GM04504 (cell line): ENCODE measurements around the gene MBD3L2B.

Source experiments
- DNase-seq: peaks from one replicate; pipeline ENCODE4 v3.0.0-alpha.2; 2012; ENCODE audit warnings: low read depth

Gene MBD3L2B

GRCh38 chr19:7010722-7011593, 10.3 kb downstream of the MBD3L2B start:
- no peak for DNase-seq

DNA sequence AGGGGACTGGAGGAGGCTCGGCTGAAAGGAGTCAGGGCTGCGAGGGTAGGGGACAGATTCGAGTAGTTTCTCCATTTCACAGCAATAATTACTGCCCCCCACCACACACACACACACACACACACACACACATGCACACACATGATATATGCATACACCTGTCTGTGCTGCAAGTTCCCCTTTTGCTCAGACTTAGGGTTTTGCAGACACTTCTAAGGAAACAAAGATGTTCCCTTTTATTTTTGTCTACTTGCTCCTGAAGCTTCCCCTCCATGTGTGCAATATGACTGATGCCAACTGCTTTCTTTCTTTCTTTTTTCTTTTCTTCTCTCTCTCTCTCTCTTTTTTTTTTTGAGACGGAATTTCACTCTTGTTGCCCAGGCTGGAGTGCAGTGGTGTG, 13.4 kb downstream of the MBD3L2B start:
- DNase-seq = no peak

GRCh38 chr19:7006135-7006704, 15.0 kb downstream of the MBD3L2B start:
- no peak for DNase-seq

- DNase-seq = no peak
These were observed 16.8 kb downstream of the MBD3L2B start for GRCh38 chr19:7004313-7004931.

GRCh38 chr19:7000816-7001215, 20.4 kb downstream of the MBD3L2B start:
- DNase-seq = no peak

- no peak for DNase-seq
These were observed 20.9 kb downstream of the MBD3L2B start for GRCh38 chr19:7000333-7000732.

GRCh38 chr19:6999933-7000332, 21.3 kb downstream of the MBD3L2B start:
- no peak for DNase-seq

GRCh38 chr19:6997679-6998445, 23.4 kb downstream of the MBD3L2B start:
- no peak for DNase-seq

DNA sequence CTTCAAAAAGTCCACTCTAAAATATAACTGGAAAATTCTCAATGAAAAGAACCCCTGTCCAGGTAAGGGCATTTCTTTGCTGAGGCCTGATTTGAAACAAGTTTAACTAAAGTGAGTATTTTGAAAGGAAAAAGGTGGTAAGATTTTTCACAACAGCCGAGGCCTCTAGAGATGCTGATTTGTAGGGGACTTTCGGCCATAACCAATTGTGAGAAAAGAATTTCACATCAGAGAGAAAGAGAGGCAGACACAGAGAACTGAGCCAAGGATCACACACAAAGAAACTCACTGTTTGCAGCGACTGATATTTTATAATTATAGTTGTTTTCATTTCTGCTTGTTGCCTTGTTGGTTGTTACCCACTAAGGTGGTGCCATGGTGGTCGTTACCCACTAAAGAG, 24.4 kb downstream of the MBD3L2B start:
- no peak for DNase-seq

- DNase-seq = no peak
These were observed 26.2 kb downstream of the MBD3L2B start for GRCh38 chr19:6995054-6995453.

GRCh38 chr19:6988257-6988656, 33.0 kb downstream of the MBD3L2B start:
- DNase-seq = no peak

DNA sequence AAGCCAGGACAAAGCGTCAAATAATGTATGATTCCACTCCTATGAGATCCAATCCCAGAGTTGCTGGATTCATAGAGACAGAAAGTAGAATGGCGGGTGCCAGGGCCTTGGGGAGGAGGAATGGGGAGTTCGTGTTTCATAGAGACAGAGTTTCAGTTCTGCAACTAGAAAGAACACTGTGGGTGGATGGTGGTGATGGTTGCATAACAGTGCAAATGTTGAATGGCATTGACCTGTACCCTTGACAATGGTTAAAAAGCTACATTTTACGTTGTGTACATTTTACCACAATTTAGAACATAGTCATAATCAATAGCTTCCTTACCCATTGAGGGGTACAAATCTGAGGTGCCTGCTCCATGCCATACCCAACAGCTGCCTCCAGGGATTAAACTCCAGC, 33.4 kb downstream of the MBD3L2B start:
- no peak for DNase-seq

- DNase-seq = no peak
These were observed 37.8 kb downstream of the MBD3L2B start for GRCh38 chr19:6983448-6983847.

- no peak for DNase-seq
These were observed 41.8 kb downstream of the MBD3L2B start for GRCh38 chr19:6979399-6979798.

DNA sequence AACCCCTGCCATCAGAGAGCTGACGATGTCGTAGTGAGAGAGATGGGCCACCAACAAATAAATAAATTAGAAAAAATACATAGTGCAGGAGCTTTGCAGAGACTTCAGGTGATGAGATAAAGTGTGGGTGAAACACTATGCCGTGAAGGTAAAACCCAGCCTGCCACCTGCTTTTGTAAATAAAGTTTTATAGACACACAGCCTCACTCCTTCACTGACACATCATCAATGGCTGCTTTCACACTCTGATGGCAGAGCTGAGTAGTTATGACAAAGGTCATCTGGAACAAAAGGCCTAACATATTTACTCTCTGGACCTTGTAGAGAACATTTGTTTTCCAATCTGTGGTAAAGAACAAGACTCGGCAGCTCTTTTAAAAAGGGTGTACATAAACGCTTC, 45.0 kb downstream of the MBD3L2B start:
- DNase-seq = no peak

- DNase-seq = no peak
These were observed 49.9 kb downstream of the MBD3L2B start for GRCh38 chr19:6971366-6971765.

DNA sequence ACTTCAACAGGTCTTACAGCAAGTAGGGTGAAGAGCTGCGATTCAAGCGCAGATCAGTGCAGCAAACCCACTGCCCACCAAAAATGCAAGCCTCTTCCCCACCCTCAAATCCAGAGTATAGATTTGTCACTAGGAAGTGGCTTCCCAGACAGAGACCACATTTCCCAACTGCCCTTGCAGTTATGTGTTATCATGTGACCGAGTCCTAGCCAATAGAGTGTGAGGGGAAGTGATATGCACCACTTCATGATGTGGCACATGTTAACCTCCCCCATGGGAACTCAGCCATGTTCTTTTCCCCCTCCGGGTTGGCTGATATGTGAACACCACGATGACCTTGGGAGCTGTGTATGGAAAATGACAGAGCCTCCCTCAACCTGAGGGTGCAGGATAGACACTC, 50.8 kb downstream of the MBD3L2B start:
- no peak for DNase-seq

DNA sequence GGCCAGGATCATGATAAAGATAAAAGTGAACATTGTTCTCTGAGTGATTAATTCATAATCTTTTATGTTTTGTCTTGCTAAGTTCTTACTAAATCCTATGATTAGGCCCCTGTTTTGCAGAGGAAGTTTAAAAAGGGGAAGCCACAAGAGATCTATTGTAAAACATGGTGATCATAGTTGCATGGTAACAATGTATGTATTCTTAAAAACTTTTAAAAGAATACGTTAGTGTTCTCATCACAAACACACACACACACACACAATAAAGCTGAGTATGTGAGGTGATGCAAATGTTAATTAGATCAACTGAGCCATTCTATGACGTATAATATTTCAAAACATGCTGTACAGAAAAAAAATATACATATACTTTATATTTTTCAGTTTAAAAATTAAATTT, 51.2 kb downstream of the MBD3L2B start:
- no peak for DNase-seq

- no peak for DNase-seq
These were observed 51.7 kb downstream of the MBD3L2B start for GRCh38 chr19:6969490-6969889.
